Stomach smooth muscle (tissue), 2 donors: ENCODE measurements around the gene ABHD12.
"Not testable (repeated sequence)": the region's sequence is repeated elsewhere in the genome, so short reads cannot be mapped to it uniquely, and the experiment has no call there.

Experiments used
- H3K27ac ChIP-seq: one replicate; pipeline ENCODE4 v1.7.0; 2013; ENCODE audit warnings: mild to moderate bottlenecking, low read length, inconsistent platforms
- H3K27me3 ChIP-seq, 2 donors: one replicate each; pipeline ENCODE4 v1.7.0; 2013; ENCODE audit warnings: low read length in 2 of 2; ENCODE audit not compliant: insufficient read depth in 2 of 2, control insufficient read depth in 1 of 2
- H3K36me3 ChIP-seq, 2 donors: one replicate each; pipeline ENCODE4 v1.7.0; 2013; ENCODE audit warnings: low read length in 2 of 2; ENCODE audit not compliant: control insufficient read depth in 2 of 2, insufficient read depth in 2 of 2
- H3K4me1 ChIP-seq: one replicate; pipeline ENCODE4 v1.7.0; 2013; ENCODE audit warnings: low read length; ENCODE audit not compliant: control insufficient read depth, insufficient read depth
- H3K4me3 ChIP-seq, 2 donors: one replicate each; pipeline ENCODE4 v1.7.0; 2013; ENCODE audit warnings: low read length in 2 of 2
- H3K9ac ChIP-seq, 2 donors: one replicate each; pipeline ENCODE4 v1.7.0; 2013; ENCODE audit warnings: low read length in 2 of 2, mild to moderate bottlenecking in 1 of 2
- H3K9me3 ChIP-seq, 2 donors: one replicate each; pipeline ENCODE4 v1.7.0; 2013; ENCODE audit warnings: low read length in 2 of 2; ENCODE audit not compliant: control insufficient read depth in 2 of 2
- donor health status: healthy.
- donor health status: Pancreatic carcinoma.

ABHD12 gene

GRCh38 chr20:25338112-25339023 is 52.3 kb downstream of the ABHD12 start:
- Histone ChIP-seq H3K9me3 (no peaks in the 10 kb centered on the region), H3K9ac (no peak overlapping the region), H3K4me1 (no peaks in the 10 kb centered on the region), H3K4me3 (no peak overlapping the region), H3K27me3 (no peaks in the 10 kb centered on the region), H3K36me3 (no peaks in the 10 kb centered on the region), H3K27ac (no peak overlapping the region)

GRCh38 chr20:25336561-25337422 is 53.8 kb downstream of the ABHD12 start:
- Histone ChIP-seq H3K4me3 (no peak overlapping the region), H3K27me3 (no peaks in the 10 kb centered on the region), H3K9me3 (no peaks in the 10 kb centered on the region), H3K27ac (no peak overlapping the region), H3K4me1 (no peaks in the 10 kb centered on the region), H3K36me3 (no peaks in the 10 kb centered on the region), H3K9ac (no peak overlapping the region)

GRCh38 chr20:25334972-25335371 is 55.7 kb downstream of the ABHD12 start:
- not testable (repeated sequence) for H3K27ac ChIP-seq, H3K4me1 ChIP-seq, H3K9ac ChIP-seq, H3K4me3 ChIP-seq, H3K36me3 ChIP-seq, H3K27me3 ChIP-seq, H3K9me3 ChIP-seq

- no peak overlapping the region for H3K9ac ChIP-seq
- no peaks in the 10 kb centered on the region for H3K27me3 ChIP-seq
- no peak overlapping the region for H3K27ac ChIP-seq
- no peak overlapping the region for H3K4me3 ChIP-seq
- no peaks in the 10 kb centered on the region for H3K36me3 ChIP-seq
- no peaks in the 10 kb centered on the region for H3K9me3 ChIP-seq
- H3K4me1 ChIP-seq = no peaks in the 10 kb centered on the region
Measured at GRCh38 chr20:25328954-25329498, 61.6 kb downstream of the ABHD12 start.

GRCh38 chr20:25327521-25328235 is 63.0 kb downstream of the ABHD12 start:
- H3K9ac ChIP-seq = no peak overlapping the region
- H3K9me3 ChIP-seq = no peaks in the 10 kb centered on the region
- no peaks in the 10 kb centered on the region for H3K4me1 ChIP-seq
- H3K27ac ChIP-seq = no peak overlapping the region
- no peaks in the 10 kb centered on the region for H3K27me3 ChIP-seq
- no peak overlapping the region for H3K4me3 ChIP-seq
- H3K36me3 ChIP-seq = no peaks in the 10 kb centered on the region

- no peaks in the 10 kb centered on the region for H3K27me3 ChIP-seq
- peaks cover 0 to 8% of the 10 kb centered on the region in 2 donors for H3K36me3 ChIP-seq
- H3K9ac ChIP-seq = no peak overlapping the region
- no peaks in the 10 kb centered on the region for H3K4me1 ChIP-seq
- no peak overlapping the region for H3K4me3 ChIP-seq
- no peaks in the 10 kb centered on the region for H3K9me3 ChIP-seq
- H3K27ac ChIP-seq = no peak overlapping the region
Measured at GRCh38 chr20:25325997-25326396, 64.6 kb downstream of the ABHD12 start.

GRCh38 chr20:25325073-25325472 is 65.6 kb downstream of the ABHD12 start:
- Histone ChIP-seq H3K36me3 (peaks cover 2 to 10% of the 10 kb centered on the region in 2 donors), H3K4me1 (no peaks in the 10 kb centered on the region), H3K27me3 (no peaks in the 10 kb centered on the region), H3K9me3 (no peaks in the 10 kb centered on the region), H3K27ac (no peak overlapping the region), H3K4me3 (no peak overlapping the region), H3K9ac (no peak overlapping the region)

- H3K9ac ChIP-seq = no peak overlapping the region
- H3K27ac ChIP-seq = no peak overlapping the region
- no peaks in the 10 kb centered on the region for H3K27me3 ChIP-seq
- H3K4me3 ChIP-seq = no peak overlapping the region
- peaks cover 4 to 11% of the 10 kb centered on the region in 2 donors for H3K36me3 ChIP-seq
- no peaks in the 10 kb centered on the region for H3K9me3 ChIP-seq
- H3K4me1 ChIP-seq = peaks cover 2% of the 10 kb centered on the region
Measured at GRCh38 chr20:25324412-25324811, 66.2 kb downstream of the ABHD12 start.

GRCh38 chr20:25323496-25324246 is 67.0 kb downstream of the ABHD12 start:
- no peak overlapping the region for H3K9ac ChIP-seq
- peaks cover 4 to 11% of the 10 kb centered on the region in 2 donors for H3K36me3 ChIP-seq
- no peaks in the 10 kb centered on the region for H3K9me3 ChIP-seq
- H3K27ac ChIP-seq = no peak overlapping the region
- H3K4me1 ChIP-seq = peaks cover 4% of the 10 kb centered on the region
- no peaks in the 10 kb centered on the region for H3K27me3 ChIP-seq
- no peak overlapping the region for H3K4me3 ChIP-seq

- no peak overlapping the region for H3K27ac ChIP-seq
- H3K9ac ChIP-seq = peak overlapping the region in 1 of 2 donors; percentile 31
- peaks cover 4 to 11% of the 10 kb centered on the region in 2 donors for H3K36me3 ChIP-seq
- H3K4me1 ChIP-seq = peaks cover 4% of the 10 kb centered on the region
- H3K9me3 ChIP-seq = no peaks in the 10 kb centered on the region
- no peak overlapping the region for H3K4me3 ChIP-seq
- no peaks in the 10 kb centered on the region for H3K27me3 ChIP-seq
Measured at GRCh38 chr20:25321991-25322390, 68.6 kb downstream of the ABHD12 start.
